Renal cortex interstitium (tissue), 15 donors: Measurements from ENCODE around the gene CD5L. TPM values are rescaled to one million over a fixed set of nuclear protein-coding genes. Genes with fewer than 3 reads are reported as not detected.

ENCODE experiments used
- DNase-seq, 11 donors: peaks; one replicate each; pipeline ENCODE4 v3.0.0-alpha.2; 2013; ENCODE audit warnings: low read depth in 9 of 11, low spot score in 4 of 11; ENCODE audit errors: extremely low read depth in 1 of 11
- long read RNA-seq, 16 experiments: transcript quantifications; one replicate each; lab custom pipeline, GENCODE V29; 2026
- polyA plus RNA-seq, 3 donors: library from polyadenylated mRNA; unstranded; fragments of 120-200 nt; gene quantifications; one replicate each; pipeline ENCODE4 v1.2.1, GENCODE V29; 2013; ENCODE audit not compliant: insufficient read length in 3 of 3

The CD5L gene
- not detected for polyA plus RNA-seq
- long read RNA-seq, donor 1: 0 reads
- long read RNA-seq, donor 2: 0 reads
- long read RNA-seq, donor 3: 0 reads
- long read RNA-seq, donor 4: 0 reads
- long read RNA-seq, donor 5: 0 reads
- long read RNA-seq, donor 6: 0 reads
- long read RNA-seq, donor 7: 0 reads
- long read RNA-seq, donor 8: 0 reads
- long read RNA-seq, donor 9: 0 reads
- long read RNA-seq, donor 10: 0 reads
- long read RNA-seq, donor 11: 0 reads
- long read RNA-seq, donor 12: 0 reads
- long read RNA-seq, donor 13: 0 reads
- long read RNA-seq, donor 14, partial matches to known transcripts: 0 of 1 reads
- long read RNA-seq, donor 14, other reads (novel, unspliced or antisense): 0 of 1 reads
- long read RNA-seq, donor 15: 0 reads
- long read RNA-seq, donor 16: 0 reads

- DNase-seq: no peak
These were observed at the start of gene CD5L for GRCh38 chr1:157841708-157842107. Gene CD5L, minus strand, starts transcription at chr1:157841808. Its CDS starts 107 bp downstream, at chr1:157841701.

GRCh38 chr1:157882580-157882979 lies 41.0 kb upstream of the CD5L start:
- DNase-seq: no peak

- no peak for DNase-seq
These were observed 39.0 kb upstream of the CD5L start for GRCh38 chr1:157880621-157881020.

- DNase-seq: peak in 10 of 11 donors; percentile 0 to 29 (median 8)
These were observed 36.5 kb upstream of the CD5L start for GRCh38 chr1:157878059-157878458.

GRCh38 chr1:157870490-157870889 lies 28.9 kb upstream of the CD5L start:
- no peak for DNase-seq

- no peak for DNase-seq
These were observed 27.0 kb upstream of the CD5L start for GRCh38 chr1:157868654-157869053.

- DNase-seq: no peak
These were observed 20.8 kb upstream of the CD5L start for GRCh38 chr1:157862114-157863070.

- DNase-seq: no peak
These were observed 14.9 kb upstream of the CD5L start for GRCh38 chr1:157856538-157856937.

GRCh38 chr1:157852476-157852875 lies 10.9 kb upstream of the CD5L start:
- no peak for DNase-seq

- DNase-seq: no peak
These were observed 7.7 kb upstream of the CD5L start for GRCh38 chr1:157849229-157849875.

GRCh38 chr1:157844089-157844830 lies 2.7 kb upstream of the CD5L start:
- DNase-seq: no peak

- DNase-seq: no peak
These were observed 1.3 kb upstream of the CD5L start for GRCh38 chr1:157842939-157843338.

- DNase-seq: no peak
These were observed 2.6 kb downstream of the CD5L start for GRCh38 chr1:157838966-157839365.

GRCh38 chr1:157834430-157834829 lies 7.2 kb downstream of the CD5L start:
- DNase-seq: no peak

- no peak for DNase-seq
These were observed 8.5 kb downstream of the CD5L start for GRCh38 chr1:157833145-157833544.

GRCh38 chr1:157831968-157832626 lies 9.5 kb downstream of the CD5L start:
- DNase-seq: no peak

- DNase-seq: no peak
These were observed 10.7 kb downstream of the CD5L start for GRCh38 chr1:157830887-157831286.

GRCh38 chr1:157829711-157830110 lies 11.9 kb downstream of the CD5L start:
- no peak for DNase-seq
